Measurements from ENCODE around the gene GLP2R.
"Not testable (repeated sequence)": the region's sequence is repeated elsewhere in the genome, so short reads cannot be mapped to it uniquely, and the experiment has no call there.

GLP2R gene

DNA sequence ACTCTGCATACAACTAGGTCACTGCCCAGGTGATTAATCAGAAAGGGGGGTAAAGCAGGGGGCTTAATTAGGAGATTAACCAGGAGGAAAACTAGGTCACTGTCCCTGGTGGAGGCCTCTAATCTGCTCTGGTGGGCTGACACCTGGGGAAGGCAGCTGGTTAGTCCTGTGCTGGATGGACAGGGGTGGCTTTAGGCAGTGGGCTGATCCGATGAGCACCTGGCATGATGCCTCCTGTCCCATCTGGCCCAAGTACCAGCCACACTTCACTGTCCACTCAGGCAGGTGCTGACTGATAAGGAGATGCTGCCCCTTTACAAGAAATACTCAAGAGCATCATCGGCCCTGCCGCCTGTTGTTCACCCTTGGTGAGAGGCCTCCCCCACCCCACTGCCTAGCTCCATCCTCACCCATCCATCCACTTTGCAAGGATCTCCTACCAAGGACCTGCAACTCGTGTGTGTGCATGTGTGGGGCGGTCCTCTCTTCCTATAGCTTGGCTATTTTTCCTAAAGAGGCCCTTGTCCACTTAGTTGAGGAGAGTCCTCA is 93.2 kb downstream of the GLP2R start:
- no peak overlapping the region for H3K4me3 ChIP-seq (ENCODE audit: control insufficient read depth, low read depth, low read length)
- no peak for DNase-seq (ENCODE audit: low read depth)
- TF ChIP-seq, protein P1, sequence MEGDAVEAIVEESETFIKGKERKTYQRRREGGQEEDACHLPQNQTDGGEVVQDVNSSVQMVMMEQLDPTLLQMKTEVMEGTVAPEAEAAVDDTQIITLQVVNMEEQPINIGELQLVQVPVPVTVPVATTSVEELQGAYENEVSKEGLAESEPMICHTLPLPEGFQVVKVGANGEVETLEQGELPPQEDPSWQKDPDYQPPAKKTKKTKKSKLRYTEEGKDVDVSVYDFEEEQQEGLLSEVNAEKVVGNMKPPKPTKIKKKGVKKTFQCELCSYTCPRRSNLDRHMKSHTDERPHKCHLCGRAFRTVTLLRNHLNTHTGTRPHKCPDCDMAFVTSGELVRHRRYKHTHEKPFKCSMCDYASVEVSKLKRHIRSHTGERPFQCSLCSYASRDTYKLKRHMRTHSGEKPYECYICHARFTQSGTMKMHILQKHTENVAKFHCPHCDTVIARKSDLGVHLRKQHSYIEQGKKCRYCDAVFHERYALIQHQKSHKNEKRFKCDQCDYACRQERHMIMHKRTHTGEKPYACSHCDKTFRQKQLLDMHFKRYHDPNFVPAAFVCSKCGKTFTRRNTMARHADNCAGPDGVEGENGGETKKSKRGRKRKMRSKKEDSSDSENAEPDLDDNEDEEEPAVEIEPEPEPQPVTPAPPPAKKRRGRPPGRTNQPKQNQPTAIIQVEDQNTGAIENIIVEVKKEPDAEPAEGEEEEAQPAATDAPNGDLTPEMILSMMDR (conservative IDR thresholded peaks at IDR 0.05; ENCODE audit: control insufficient read depth, insufficient read depth, low read depth, low read length), result no peak

GRCh38 chr17:9921216-9921615 is 95.5 kb downstream of the GLP2R start:
- H3K4me3 ChIP-seq (ENCODE audit: control insufficient read depth, low read depth, low read length); DNase-seq (ENCODE audit: low read depth): not testable (repeated sequence)

GRCh38 chr17:9922012-9922848 is 96.5 kb downstream of the GLP2R start:
- H3K4me3 ChIP-seq (ENCODE audit: control insufficient read depth, low read depth, low read length), result no peak overlapping the region
- DNase-seq (ENCODE audit: low read depth), result no peak
- TF ChIP-seq, protein P1 (conservative IDR thresholded peaks at IDR 0.05; ENCODE audit: control insufficient read depth, insufficient read depth, low read depth, low read length), result no peak

DNA sequence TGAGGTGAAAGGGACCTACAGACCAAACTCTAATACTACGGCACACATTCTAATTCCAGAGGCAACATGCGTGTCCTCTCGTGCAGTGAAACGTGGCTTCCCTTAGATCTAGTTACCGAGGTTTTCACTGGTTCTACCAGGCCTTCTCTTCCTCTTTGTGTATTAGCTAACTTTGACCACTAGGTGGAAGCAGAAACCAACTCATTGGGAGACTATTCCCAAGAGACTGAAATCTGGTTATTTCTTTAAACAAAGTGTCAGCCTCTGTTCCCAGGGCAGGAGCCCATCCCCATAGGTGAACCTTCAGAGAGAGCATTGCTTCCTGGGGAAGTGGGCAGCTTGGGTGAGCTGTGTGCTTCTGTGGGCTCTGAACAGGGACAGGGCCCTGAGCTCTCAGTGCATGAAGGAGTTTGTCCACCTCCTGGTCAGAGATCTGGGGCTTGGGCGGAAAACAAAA is 99.0 kb downstream of the GLP2R start:
- DNase-seq (ENCODE audit: low read depth), result peak; percentile 77
- H3K4me3 ChIP-seq (ENCODE audit: control insufficient read depth, low read depth, low read length), result no peak overlapping the region

DNA sequence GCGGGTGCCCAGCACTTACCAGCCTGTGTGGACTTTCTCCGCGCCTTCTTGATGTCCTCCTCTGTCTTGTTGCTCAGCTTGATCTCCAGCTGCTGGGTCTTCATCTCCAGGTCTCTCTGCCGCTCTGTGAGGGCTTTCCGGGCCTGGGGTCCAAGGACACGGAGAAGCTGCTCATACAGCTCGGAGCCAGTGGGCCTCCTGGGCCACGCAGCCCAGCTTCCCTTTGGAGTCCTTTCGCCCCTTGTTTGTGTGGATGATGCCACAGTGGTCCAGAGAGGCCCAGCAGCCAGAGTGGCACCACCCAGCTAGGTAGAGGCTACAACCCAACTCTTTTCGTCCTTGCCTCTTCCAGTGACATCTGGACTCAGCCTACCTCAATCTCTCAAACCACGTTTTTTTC is 99.7 kb downstream of the GLP2R start:
- no peak for DNase-seq (ENCODE audit: low read depth)
- TF ChIP-seq, protein P1 (conservative IDR thresholded peaks at IDR 0.05; ENCODE audit: control insufficient read depth, insufficient read depth, low read depth, low read length), result no peak
- H3K4me3 ChIP-seq (ENCODE audit: control insufficient read depth, low read depth, low read length), result no peak overlapping the region

More for the DNA sequence above, 99.0 kb downstream of the GLP2R start:
- TF ChIP-seq, protein P1 (conservative IDR thresholded peaks at IDR 0.05; ENCODE audit: control insufficient read depth, insufficient read depth, low read depth, low read length), result peak; percentile 88

DNA sequence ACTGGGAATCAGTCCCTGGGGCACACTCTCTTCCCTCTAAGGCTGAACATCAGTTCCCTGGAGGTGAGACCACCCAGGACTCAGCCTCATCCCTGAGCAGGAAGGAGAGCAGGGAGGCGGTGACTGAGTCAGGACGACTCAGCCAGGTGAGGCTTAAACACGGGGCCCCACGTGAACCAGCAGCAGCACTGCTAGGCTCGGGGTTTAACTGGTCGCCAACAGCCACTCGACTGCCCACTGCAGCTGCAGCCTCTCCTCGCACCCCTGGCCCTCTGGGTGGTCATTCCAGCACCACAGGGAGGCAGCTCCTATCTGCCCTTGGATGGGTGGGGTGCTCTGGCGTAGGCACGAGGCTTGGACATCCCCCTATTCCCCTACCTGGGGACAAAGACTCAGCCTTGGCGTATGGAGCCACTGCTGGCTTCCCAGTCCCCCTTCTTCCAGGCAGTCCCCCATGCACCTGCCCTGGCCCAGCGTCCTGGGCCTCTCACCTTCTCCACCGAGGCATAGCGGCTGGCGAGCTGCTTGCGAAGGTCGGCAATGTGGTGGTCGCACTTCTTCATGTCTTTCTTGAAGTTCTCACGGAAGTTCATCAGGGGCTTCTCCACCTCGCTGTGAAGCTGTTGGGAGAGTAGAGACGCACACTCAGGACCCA is 100.6 kb downstream of the GLP2R start:
- DNase-seq (ENCODE audit: low read depth), result no peak
- TF ChIP-seq, protein P1 (conservative IDR thresholded peaks at IDR 0.05; ENCODE audit: control insufficient read depth, insufficient read depth, low read depth, low read length), result no peak

More for the DNA sequence above, 100.6 kb downstream of the GLP2R start:
- H3K4me3 ChIP-seq (ENCODE audit: control insufficient read depth, low read depth, low read length), result no peak overlapping the region
